GM04503 (cell line): ENCODE data around the gene BIRC7.

ENCODE experiments used
- DNase-seq: peaks from one replicate; pipeline ENCODE4 v3.0.0-alpha.2; 2012; ENCODE audit warnings: low read depth

Gene BIRC7

GRCh38 chr20:63225082-63225454 lies 10.6 kb upstream of the BIRC7 start:
- DNase-seq, result no peak

- no peak for DNase-seq
These were observed 9.4 kb upstream of the BIRC7 start for GRCh38 chr20:63226042-63226943.

GRCh38 chr20:63227260-63227659 lies 8.4 kb upstream of the BIRC7 start:
- DNase-seq, result no peak

DNA sequence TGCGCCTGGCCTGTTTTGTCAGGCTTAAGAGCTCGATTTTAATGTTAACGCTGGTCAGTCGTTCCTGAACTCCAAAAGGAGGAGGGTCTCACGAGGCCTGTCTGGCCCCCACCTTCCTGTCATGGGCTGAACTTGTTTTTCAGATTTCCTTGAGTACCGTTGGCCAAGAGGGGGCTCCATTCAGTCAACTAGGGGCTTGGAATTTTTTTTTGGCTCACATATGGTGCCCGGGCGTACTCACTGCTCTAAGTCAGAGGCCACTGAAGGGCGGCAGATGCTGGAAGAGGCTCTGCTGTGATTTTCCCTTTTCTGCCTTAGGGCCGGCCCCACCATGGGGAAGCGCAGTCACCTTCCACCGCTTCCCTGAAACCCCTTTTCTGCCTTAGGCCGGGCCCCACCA lies 6.9 kb upstream of the BIRC7 start:
- no peak for DNase-seq

- no peak for DNase-seq
These were observed 4.9 kb upstream of the BIRC7 start for GRCh38 chr20:63230800-63231268.

- DNase-seq, result peak; percentile 67
These were observed 3.3 kb upstream of the BIRC7 start for GRCh38 chr20:63232235-63233060.

- DNase-seq, result no peak
These were observed 2.7 kb upstream of the BIRC7 start for GRCh38 chr20:63233061-63233344.

GRCh38 chr20:63233924-63234323 lies 1.8 kb upstream of the BIRC7 start:
- DNase-seq, result no peak

GRCh38 chr20:63234693-63235398 lies 859 bp upstream of the BIRC7 start:
- no peak for DNase-seq

DNA sequence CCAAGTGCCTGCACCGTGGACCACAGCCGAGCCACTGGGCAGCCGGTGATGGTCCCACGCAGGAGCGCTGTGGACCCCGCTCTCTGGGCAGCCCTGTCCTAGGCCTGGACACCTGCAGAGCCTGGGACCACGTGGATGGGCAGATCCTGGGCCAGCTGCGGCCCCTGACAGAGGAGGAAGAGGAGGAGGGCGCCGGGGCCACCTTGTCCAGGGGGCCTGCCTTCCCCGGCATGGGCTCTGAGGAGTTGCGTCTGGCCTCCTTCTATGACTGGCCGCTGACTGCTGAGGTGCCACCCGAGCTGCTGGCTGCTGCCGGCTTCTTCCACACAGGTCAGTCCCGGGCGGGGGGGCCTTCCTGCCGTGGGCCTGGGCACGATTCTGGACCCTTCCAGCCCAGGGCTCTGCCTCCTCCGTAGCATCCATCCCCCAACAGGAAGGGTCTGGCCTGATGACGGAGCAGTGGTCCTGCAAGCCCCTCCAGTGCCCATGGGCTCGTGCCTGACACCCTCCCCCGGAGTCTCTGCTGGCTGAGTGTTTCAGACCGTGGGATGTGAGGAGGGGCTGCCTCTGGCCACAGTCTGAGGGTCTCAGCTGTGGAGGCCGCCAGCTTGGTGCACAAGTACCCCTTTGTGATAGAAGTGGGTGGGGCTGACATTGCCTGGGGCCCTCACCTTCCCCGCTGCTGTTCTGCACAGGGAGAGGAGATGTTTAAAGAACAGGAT lies 572 bp downstream of the BIRC7 start:
- no peak for DNase-seq

DNA sequence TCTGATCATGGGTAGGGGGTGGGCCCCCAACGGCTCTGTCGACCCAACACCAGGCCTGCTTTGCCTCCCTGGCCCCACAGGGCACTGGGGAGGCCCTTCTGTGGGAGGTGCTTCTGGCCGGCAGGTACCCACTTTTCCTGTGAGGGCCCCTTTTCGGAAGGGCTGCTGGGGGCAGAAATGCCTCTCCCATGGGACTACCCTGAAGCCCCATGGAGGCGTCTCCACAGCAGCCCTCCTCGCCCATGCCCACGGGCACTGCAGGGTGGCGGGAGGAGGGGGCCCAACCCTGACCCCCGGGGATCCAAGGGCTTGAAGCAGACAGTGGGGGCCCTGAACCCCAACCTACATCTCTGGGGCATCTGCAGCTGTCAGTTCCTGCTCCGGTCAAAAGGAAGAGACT lies 2.3 kb downstream of the BIRC7 start:
- no peak for DNase-seq

- DNase-seq, result no peak
These were observed 2.9 kb downstream of the BIRC7 start for GRCh38 chr20:63238514-63239125.

DNA sequence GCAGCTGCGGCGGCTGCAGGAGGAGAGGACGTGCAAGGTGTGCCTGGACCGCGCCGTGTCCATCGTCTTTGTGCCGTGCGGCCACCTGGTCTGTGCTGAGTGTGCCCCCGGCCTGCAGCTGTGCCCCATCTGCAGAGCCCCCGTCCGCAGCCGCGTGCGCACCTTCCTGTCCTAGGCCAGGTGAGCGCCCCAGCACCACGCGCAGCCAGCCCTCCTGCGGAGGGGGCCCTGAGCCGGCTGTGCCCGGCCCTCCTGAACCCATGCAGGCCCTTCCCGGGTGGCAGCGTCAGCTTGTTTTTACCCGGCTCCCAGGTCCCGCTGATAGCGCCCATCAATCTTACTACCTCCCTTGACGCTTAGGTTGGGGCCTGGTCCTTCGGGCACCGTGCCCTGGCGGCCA lies 3.7 kb downstream of the BIRC7 start:
- DNase-seq, result no peak

DNA sequence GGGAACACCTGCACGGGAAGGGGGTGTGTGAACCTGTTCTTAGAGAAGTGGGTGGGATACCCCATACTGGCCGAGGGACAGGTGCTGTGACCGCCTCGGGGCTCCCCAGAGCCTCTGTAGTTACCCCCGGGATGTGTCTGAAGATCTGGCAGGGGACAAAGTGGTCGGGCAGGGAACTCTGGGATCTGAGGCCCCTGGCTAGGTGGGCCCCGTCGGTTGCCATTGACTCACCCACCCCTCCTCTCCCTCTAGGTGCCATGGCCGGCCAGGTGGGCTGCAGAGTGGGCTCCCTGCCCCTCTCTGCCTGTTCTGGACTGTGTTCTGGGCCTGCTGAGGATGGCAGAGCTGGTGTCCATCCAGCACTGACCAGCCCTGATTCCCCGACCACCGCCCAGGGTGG lies 4.3 kb downstream of the BIRC7 start:
- no peak for DNase-seq

GRCh38 chr20:63241272-63241671 lies 5.6 kb downstream of the BIRC7 start:
- no peak for DNase-seq

- no peak for DNase-seq
These were observed 7.0 kb downstream of the BIRC7 start for GRCh38 chr20:63242736-63243135.

DNA sequence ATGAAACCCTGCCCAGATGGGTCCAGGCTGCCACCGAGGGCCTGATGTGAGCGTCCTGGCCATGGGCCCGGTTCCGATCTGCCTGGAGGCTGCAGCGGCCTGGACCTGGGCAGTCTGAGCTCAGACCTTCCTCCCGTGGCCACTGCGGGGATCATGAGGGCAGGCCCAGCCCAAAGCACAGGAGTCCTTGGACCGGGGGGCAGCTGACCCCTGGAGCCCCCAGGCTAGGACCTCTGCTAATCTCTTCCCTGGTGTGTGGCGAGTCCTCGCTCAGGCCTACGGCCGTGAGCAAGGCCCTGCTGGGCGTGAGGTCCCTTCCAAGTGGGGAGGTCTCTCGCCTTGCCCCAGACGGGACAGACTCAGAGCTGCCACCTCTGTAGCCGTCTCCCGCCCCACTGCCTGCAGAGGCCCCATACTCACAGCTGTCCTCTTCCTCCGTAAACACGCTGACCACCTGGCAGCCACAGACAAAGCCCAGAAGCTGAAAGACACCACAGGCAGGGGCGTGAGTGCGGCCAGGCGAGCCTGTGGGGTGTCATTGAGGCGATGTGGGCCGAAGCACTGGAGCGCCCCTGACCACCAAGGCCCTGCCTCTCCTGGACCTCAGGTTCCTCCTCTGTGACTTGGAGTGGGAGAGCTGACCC lies 8.0 kb downstream of the BIRC7 start:
- DNase-seq, result no peak

GRCh38 chr20:63244468-63244867 lies 8.8 kb downstream of the BIRC7 start:
- DNase-seq, result no peak

DNA sequence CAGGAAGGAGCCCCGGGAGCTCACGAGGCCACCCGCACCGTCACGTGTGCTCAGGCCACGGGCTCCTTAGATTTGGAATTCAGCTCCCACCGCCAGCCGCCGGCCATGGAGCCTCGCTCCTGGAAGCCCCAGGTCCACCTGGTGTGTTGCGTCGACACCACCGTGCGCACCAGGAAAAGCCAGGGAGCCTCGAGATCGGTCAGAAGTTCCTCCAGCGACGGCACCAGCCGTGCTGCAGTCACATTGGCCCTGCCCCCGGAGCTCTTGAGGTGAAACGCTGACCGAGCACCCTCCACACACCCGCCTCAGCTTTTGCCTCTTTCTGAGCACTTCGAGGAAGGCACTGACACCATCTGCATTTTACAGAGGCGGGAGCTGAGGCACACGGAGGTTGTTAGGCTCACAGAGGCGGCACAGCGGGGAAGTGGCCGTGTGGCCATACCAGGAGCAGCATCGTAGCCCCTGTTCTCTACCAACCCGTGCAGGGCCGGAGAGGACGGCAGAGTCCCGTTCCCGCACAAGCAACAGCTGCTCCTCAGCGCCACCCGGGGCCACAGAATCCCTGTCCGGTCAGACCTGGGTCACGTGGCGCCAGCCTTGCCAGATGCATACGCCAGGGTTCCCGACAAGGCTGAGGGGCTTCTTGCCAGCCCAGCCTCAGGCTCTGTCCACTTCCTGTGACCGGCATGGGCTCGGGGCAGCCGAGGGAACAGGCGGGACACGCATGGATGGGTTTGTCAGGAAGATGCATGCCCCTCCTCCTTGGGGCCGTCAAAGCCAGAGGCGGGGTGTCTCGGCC lies 11.0 kb downstream of the BIRC7 start:
- no peak for DNase-seq

DNA sequence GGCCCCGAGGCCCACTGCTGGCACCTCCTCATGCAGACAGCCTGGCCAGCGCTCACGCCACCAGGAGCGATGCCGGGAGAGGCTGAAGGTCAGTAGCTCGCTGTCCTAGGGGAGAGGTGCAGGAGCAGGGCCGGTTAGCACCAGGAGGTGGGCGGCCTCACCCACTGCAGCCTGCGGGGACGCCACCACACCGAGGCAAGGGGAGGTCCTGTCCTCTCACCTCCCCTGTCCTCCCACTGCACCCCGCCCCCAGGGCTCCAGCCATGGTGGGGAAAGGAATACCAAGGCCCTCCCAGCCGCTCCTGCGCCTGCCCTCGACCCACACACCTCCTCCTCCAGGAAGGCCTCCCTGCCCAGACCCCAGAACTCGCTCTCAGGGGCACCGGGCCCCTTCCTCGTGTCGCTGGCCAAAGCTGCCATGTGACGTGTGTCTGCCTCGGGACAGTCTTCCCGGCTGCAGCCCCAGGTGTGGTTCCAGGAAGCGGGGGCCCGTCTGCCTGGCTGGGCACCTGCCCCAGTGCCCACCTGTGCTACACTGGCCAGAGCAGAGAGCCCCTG lies 12.0 kb downstream of the BIRC7 start:
- DNase-seq, result no peak
